GM19467 (cell line): Measurements from ENCODE around the gene TGFB1I1.

Experiments
- ATAC-seq: cut with Tn5 transposase; IDR thresholded peaks from one replicate; pipeline ENCODE4 v1.9.1; 2021; ENCODE audit warnings: mild to moderate bottlenecking, moderate library complexity; ENCODE audit not compliant: unreplicated experiment

The TGFB1I1 gene

DNA sequence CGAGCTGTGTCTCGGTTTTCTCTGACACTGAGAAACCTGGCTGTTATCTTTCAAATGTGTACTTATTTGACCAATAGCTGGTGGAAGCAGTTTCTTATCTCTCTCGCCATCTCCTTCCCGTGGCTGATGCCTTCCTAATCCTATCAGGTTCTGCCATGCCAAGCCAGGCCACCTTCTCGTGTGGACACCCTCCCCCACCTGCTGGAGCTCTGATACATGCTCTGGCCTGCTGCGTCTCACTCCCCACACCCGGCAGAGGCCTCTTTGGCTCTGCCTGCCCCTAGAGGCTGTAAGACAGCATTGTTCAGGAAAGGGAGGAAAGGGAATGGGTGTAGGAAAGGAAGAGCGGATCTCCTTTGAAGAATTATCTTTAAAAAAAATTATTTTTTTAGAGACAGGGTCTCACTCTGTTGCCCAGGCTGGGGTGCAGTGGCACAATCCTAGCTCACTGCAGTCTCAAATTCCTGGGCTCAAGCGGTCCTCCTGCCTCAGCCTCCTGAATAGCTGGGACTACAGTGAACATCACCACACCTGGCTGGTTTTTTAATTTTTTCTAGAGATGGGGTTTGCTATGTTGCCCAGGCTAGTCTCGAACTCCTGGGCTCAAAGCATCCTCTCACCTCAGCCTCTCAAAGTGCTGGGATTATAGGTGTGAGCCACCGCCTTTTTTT, 20.1 kb upstream of the TGFB1I1 start:
- no peak for ATAC-seq

GRCh38 chr16:31452631-31453106, 19.3 kb upstream of the TGFB1I1 start:
- ATAC-seq, result no peak

DNA sequence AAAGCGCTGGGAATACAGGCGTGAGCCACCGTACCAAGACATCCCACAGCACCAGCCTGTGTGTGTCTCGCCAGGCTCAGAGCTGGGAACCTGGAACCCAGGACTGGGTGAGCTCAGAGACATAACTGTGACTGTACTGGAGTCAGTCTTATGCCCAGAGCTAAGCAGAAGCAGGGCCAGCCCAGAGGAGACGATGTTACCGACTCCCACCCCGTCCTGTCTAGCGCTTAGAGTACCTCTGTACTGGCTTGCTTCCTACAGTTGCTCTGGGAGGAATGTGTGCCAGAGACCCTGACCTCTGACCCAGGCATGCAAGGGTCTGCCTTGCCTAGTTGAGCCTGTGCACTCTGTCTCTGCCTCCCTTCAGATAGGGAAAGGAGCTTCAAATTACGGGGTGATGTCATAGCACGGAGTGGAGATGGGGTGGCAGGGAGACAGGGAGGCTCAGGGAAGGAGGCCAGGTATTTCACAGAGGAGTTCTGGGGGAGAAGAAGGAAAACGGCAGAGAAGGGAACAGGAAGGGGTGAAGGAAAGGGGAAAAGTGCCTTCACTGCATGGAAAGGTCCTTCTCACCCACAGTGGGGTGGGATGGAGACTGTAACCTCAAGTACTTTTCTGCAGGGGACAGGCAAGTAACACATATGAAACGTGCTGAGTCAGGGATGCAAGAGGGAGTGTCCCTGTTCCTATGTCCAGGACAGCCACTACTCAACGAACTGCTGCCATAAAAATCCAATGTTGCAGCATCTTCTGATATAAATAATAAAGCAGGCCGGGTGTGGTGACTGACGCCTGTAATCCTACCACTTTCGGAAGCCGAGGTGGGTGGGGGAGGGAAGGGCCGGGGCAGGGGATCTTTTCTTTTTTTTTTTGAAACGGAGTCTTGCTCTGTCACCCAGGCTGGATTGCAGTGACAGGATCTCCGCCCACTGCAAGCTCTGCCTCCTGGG, 18.4 kb upstream of the TGFB1I1 start:
- no peak for ATAC-seq

GRCh38 chr16:31455601-31456314, 16.2 kb upstream of the TGFB1I1 start:
- no peak for ATAC-seq

DNA sequence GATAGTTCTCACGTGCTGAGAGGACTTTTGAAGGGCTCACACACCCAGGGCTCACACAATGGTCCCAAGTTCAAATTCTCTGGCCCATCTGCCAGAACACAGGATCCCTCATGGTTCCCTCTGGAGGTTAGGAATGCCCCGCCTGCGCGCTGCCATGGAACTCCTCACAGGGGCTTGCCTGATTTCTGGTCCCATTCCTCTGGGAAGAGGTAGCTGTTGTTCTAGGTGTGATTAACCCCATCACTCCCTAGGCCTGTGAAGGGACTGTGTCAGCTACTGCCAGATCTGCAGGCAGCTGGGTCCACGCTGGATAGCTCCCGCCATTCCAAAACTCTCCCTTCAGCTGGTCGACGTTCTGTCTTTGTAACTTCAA, 15.0 kb upstream of the TGFB1I1 start:
- ATAC-seq, result no peak

- ATAC-seq, result peak; percentile 10
These were observed 13.7 kb upstream of the TGFB1I1 start for GRCh38 chr16:31458073-31458843.

- peak; percentile 62 for ATAC-seq
These were observed 12.9 kb upstream of the TGFB1I1 start, which contains the start of gene ARMC5 for GRCh38 chr16:31458844-31459686. Gene ARMC5, plus strand, starts transcription at chr16:31459501. Its CDS starts 24 bp downstream, at chr16:31459525.

DNA sequence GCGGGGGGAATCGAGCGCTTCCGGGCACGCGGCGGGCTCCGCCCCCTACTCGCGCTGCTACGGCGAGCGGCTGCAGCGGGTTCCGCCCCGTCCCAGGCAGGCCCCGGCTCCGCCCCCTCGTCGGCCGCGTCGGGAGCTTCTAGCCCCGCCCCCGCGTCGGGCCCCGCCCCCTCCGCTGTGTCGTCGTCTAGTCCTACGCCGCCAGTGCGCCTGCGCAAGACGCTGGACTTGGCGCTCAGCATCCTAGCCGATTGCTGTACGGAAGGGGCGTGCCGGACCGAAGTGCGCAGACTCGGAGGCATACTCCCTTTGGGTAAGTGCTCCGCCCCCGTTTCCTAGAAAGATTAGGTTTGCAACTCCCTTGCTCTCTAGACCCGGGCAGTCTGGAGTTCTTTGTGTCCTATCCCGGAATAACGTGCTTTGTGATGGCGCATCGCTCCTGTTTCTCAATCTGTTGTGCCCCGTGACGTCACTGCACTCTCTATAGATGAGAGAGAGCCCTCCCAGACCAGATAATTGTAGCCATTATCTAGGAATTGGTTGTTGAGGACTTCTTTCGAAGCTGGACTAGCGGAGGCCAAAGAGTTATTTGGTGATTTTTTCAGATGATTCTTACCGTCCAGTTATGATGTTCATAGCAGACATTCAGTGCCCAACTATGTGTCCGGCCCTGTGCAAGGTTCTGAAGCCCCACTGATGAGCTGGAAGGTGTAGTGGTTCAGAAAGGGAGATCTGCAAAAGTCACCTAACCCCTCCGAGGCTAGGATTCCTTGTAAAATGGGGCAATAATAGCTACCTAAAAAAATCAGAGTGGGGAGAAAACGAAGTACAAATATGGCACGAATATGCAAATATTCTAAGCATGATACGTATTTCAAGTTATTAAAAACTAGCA, 12.0 kb upstream of the TGFB1I1 start:
- peak; percentile 60 for ATAC-seq

DNA sequence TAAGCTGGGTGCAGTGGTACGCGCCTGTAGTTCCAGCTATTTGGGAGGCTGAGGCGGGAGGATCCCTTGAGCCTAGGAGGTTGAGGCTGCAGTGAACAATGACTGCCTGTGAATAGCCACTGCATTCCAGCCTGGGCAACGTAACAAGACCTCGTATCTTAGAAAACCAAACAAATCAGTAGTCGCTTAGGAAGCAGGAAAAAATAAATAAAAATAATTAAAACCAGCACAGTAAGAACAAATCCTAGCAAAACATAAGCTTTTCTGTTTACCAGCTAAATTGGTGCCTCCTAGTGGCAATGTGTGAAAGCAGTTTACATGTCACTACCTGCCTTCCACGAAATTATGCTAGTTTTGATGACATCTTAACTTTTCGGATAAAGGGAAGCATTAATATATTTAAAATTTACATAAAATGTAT, 11.4 kb upstream of the TGFB1I1 start:
- no peak for ATAC-seq

GRCh38 chr16:31461201-31461920, 10.6 kb upstream of the TGFB1I1 start:
- no peak for ATAC-seq

- ATAC-seq, result no peak
These were observed 9.8 kb upstream of the TGFB1I1 start for GRCh38 chr16:31461921-31462804.

DNA sequence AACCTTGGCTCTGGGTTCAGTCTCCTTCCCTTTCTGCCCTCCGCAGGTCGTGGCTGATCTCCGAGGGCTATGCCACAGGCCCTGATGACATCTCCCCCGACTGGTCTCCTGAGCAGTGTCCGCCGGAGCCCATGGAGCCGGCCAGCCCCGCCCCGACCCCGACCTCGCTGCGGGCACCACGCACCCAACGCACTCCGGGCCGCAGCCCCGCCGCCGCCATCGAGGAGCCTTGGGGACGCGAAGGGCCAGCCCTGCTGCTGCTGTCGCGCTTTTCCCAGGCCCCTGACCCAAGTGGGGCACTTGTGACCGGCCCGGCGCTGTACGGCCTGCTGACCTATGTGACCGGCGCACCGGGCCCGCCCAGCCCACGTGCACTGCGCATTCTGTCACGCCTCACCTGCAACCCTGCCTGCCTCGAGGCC, 7.6 kb upstream of the TGFB1I1 start:
- ATAC-seq, result no peak

DNA sequence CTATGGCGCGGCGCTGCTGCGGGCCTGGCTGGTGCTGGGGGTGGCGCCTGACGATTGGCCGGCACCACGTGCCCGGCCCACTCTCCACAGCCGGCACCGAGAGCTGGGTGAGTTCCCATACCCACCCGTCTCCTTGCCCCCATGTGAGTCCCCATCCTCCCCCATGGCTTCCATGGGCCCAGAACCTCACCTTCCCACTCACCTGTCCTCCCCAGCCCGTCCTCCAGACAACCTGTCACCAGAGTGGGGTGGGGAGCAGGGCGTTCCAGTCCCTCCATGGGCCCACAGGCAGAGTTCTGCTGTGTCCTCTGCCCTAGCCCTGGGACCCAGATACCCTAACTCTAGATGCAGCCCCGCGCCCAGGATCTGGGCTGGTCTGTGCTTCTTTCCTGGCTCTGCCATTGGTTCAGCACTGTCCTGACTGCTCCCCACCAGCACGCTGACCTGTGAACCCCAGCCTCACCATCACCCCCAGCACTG, 7.1 kb upstream of the TGFB1I1 start:
- ATAC-seq, result no peak

GRCh38 chr16:31465788-31466370, 6.1 kb upstream of the TGFB1I1 start:
- ATAC-seq, result no peak

DNA sequence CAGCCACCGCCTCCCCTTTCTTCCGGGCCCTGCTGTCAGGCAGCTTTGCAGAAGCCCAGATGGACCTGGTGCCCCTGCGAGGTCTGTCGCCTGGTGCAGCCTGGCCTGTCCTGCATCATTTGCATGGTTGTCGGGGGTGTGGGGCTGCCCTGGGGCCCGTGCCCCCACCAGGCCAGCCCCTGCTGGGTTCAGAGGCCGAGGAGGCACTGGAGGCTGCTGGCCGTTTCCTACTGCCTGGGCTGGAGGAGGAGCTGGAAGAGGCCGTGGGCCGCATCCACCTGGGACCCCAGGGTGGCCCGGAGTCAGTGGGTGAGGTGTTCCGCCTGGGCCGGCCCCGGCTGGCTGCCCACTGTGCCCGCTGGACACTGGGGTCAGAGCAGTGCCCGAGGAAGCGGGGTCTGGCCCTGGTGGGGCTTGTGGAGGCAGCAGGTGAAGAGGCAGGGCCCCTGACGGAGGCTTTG, 5.5 kb upstream of the TGFB1I1 start:
- no peak for ATAC-seq

GRCh38 chr16:31467151-31467773, 4.7 kb upstream of the TGFB1I1 start:
- peak; percentile 74 for ATAC-seq
